GM18870 (cell line): ENCODE measurements around the gene SNRNP200.
A peak's percentile ranks its signal among the peaks of the same experiment; 100 is the strongest.
"Not testable (repeated sequence)": the region's sequence is repeated elsewhere in the genome, so short reads cannot be mapped to it uniquely, and the experiment has no call there.

ENCODE experiments used
- ATAC-seq: cut with Tn5 transposase; IDR thresholded peaks from one replicate; pipeline ENCODE4 v1.9.1; 2021; ENCODE audit warnings: moderate library complexity; ENCODE audit not compliant: unreplicated experiment

The SNRNP200 gene

GRCh38 chr2:96325884-96326255 is 20.5 kb upstream of the SNRNP200 start:
- no peak for ATAC-seq

- ATAC-seq = no peak
These were observed 19.9 kb upstream of the SNRNP200 start, which contains the start of gene ITPRIPL1 for GRCh38 chr2:96325041-96325883. ITPRIPL1 (plus strand) TSS chr2:96325317; CDS start chr2:96325840, 523 bp downstream.

- no peak for ATAC-seq
These were observed 19.3 kb upstream of the SNRNP200 start for GRCh38 chr2:96324721-96325040.

GRCh38 chr2:96323849-96324248 is 18.5 kb upstream of the SNRNP200 start:
- ATAC-seq = no peak

- ATAC-seq = peak; percentile 13
These were observed 15.6 kb upstream of the SNRNP200 start for GRCh38 chr2:96320728-96321622.

GRCh38 chr2:96320326-96320725 is 15.0 kb upstream of the SNRNP200 start:
- ATAC-seq = no peak

- no peak for ATAC-seq
These were observed 14.1 kb upstream of the SNRNP200 start for GRCh38 chr2:96319396-96319795.

- no peak for ATAC-seq
These were observed 13.4 kb upstream of the SNRNP200 start for GRCh38 chr2:96318723-96319122.

GRCh38 chr2:96317584-96317997 is 12.2 kb upstream of the SNRNP200 start:
- no peak for ATAC-seq

- no peak for ATAC-seq
These were observed 11.7 kb upstream of the SNRNP200 start for GRCh38 chr2:96316999-96317398.

- no peak for ATAC-seq
These were observed 10.2 kb upstream of the SNRNP200 start for GRCh38 chr2:96315400-96316071.

GRCh38 chr2:96315005-96315399 is 9.7 kb upstream of the SNRNP200 start:
- ATAC-seq = no peak

- no peak for ATAC-seq
These were observed 2.9 kb upstream of the SNRNP200 start for GRCh38 chr2:96308248-96308647.

- ATAC-seq = no peak
These were observed 1.0 kb upstream of the SNRNP200 start for GRCh38 chr2:96306370-96306769.

GRCh38 chr2:96305979-96306308 is 598 bp upstream of the SNRNP200 start:
- ATAC-seq = no peak

GRCh38 chr2:96304606-96305005 is 740 bp downstream of the SNRNP200 start:
- ATAC-seq = no peak

- no peak for ATAC-seq
These were observed 3.5 kb downstream of the SNRNP200 start for GRCh38 chr2:96301865-96302264.

GRCh38 chr2:96296925-96297324 is 8.4 kb downstream of the SNRNP200 start:
- ATAC-seq = no peak

GRCh38 chr2:96294271-96294670 is 11.1 kb downstream of the SNRNP200 start:
- not testable (repeated sequence) for ATAC-seq

GRCh38 chr2:96291751-96292150 is 13.6 kb downstream of the SNRNP200 start:
- no peak for ATAC-seq

GRCh38 chr2:96287273-96287856 is 18.0 kb downstream of the SNRNP200 start:
- ATAC-seq = no peak
